Measurements from ENCODE around the gene TCTA.

DNA sequence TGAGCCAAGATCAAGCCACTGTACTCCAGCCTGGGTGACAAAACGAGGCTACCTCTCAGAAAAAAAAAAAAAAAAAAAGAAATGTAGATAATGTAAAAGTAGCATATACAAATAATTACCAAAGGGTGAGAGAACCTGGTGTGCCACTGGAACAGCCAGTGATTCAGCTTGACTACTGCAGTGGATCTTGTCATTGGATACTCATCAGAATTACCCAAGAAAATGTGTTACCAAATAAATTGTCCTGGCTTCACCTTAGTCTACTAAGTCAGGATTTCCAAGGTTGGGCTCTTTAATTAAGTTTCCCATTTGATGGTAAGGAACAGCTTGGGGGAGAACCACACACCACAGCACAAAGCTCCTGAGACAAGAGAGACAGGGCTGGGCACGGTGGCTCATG is 15.4 kb downstream of the TCTA start:
- TF ChIP-seq, protein P1, sequence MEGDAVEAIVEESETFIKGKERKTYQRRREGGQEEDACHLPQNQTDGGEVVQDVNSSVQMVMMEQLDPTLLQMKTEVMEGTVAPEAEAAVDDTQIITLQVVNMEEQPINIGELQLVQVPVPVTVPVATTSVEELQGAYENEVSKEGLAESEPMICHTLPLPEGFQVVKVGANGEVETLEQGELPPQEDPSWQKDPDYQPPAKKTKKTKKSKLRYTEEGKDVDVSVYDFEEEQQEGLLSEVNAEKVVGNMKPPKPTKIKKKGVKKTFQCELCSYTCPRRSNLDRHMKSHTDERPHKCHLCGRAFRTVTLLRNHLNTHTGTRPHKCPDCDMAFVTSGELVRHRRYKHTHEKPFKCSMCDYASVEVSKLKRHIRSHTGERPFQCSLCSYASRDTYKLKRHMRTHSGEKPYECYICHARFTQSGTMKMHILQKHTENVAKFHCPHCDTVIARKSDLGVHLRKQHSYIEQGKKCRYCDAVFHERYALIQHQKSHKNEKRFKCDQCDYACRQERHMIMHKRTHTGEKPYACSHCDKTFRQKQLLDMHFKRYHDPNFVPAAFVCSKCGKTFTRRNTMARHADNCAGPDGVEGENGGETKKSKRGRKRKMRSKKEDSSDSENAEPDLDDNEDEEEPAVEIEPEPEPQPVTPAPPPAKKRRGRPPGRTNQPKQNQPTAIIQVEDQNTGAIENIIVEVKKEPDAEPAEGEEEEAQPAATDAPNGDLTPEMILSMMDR (IDR thresholded peaks at IDR 0.05) = no peak
- no peak for TF ChIP-seq EP300 (IDR thresholded peaks at IDR 0.05)

Data from tibial nerve (tissue), 4 donors.